ENCODE data around the gene CORIN.
"Not testable (repeated sequence)": the region's sequence is repeated elsewhere in the genome, so short reads cannot be mapped to it uniquely, and the experiment has no call there.

CORIN gene

DNA sequence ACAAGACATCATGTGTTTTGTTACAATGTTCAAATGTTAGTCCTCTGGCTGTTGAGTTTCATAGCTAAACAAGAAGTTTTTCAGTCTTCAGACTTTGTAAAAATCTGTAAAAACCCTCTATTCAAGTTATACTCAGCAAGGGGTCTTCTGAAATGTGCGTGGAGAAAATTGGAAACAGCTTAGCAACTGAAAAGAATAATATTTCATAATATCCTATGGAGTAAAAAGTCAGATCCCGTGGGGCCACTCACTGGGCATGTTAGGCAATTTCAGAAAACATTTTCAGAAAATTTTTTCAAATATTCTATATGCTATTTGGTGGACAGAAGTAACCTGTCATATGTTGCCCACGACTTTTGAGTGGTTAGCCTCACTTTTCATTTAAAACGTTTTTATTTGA lies 118.3 kb downstream of the CORIN start:
- DNase-seq, result no peak

GRCh38 chr4:47718696-47719095 lies 119.2 kb downstream of the CORIN start:
- DNase-seq, result no peak

DNA sequence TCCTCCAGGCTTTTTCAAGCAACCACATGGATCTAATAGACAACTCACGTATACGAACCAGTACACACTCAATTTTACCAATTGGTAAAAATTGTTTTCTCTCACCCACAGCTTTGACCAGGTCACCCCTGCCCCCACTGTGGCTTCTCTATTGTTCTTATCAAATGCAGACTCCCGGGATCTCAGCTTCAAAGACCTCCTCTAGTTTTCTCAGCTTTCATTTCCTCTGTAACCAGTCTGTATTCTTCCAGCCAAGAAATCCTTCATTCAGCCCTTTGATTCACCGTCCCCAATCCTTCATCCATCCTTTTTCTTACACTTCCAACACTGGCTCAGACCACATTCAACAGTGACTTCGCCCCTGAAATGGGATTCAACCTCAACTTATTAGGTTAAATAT lies 120.7 kb downstream of the CORIN start:
- DNase-seq, result no peak

DNA sequence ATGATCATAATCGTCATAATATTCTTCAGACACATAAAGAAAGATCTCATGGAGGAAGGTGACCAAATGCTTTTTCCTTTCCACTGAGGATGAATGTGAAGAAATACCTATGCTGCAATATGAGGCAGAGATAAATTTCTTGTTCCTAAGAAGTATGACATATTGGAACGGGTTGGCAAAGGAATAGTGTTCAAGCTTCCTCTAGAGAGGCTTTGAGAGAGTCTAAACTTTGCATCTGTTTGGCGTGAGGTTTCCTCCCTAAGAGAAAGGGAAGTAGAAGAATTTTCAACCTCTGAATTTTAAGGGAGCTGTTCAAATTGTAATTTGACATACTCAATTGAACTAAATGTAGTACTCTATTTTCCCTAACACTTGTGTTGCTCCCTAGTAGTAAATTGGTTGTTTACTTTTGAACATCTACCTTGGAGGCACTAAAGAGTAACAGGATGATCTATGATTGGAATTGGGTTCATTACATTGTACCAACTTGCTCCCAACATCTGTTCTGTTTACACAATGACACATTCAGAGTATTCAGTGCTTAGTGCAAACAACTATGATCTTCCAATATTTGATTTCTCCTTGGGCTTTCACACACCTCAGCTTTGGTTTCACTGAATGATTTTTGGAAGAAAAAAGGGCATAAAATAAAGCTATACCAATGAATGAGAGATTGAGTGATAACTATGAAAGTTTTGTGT lies 122.0 kb downstream of the CORIN start:
- no peak for DNase-seq

- no peak for DNase-seq
Observed at GRCh38 chr4:47714269-47714668, 123.6 kb downstream of the CORIN start.

- no peak for DNase-seq
Observed at GRCh38 chr4:47713129-47713834, 124.6 kb downstream of the CORIN start.

DNA sequence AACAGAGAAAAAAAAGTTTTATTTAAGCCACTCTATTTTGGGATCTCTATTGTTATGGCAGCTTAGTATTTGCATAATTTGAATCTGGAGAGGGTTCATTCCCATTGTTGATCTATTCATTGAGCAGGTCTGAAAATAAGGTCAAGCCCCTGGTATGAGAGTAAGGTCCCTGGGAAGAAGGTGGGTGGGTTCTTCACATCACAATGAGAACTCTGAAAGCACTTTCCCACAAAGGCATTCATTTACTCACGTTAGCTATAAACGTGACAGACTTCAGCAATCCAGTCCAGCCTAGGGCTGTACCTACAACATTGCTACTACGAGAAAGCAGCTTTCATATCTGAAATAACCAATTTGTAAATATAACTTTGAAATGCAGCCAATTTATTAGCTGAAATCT lies 126.2 kb downstream of the CORIN start:
- DNase-seq, result no peak

DNA sequence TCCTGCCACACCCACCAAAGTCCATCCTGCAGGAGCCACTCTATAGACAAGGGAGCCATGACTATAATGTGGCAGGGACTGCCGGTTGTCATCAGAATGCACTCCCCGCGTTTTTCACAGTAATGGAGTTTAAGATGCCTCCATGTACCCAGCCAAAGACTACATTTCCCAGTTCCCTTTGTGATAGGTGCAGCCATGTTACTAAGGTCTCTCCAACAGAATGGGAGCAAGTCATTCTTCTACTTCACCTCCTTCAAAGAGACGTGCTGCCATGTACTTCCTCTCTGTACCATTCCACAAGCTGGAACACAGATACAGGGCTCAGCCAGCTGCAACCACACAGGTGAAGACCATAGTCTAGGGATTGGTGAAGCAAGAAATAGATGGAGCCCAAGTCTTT lies 126.7 kb downstream of the CORIN start:
- DNase-seq, result no peak

DNA sequence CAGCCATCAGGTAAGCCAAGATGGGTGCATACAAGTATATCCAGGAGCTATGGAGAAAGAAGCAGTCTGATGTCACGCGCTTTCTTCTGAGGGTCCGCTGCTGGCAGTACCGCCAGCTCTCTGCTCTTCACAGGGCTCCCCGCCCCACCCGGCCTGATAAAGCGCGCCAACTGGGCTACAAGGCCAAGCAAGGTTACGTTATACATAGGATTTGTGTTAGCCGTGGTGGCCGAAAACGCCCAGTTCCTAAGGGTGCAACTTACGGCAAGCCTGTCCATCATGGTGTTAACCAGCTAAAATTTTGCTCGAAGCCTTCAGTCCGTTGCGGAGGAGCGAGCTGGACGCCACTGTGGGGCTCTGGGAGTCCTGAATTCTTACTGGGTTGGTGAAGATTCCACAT lies 131.5 kb downstream of the CORIN start:
- not testable (repeated sequence) for DNase-seq

GRCh38 chr4:47705326-47705981 lies 132.4 kb downstream of the CORIN start:
- peak; percentile 9 for DNase-seq

DNA sequence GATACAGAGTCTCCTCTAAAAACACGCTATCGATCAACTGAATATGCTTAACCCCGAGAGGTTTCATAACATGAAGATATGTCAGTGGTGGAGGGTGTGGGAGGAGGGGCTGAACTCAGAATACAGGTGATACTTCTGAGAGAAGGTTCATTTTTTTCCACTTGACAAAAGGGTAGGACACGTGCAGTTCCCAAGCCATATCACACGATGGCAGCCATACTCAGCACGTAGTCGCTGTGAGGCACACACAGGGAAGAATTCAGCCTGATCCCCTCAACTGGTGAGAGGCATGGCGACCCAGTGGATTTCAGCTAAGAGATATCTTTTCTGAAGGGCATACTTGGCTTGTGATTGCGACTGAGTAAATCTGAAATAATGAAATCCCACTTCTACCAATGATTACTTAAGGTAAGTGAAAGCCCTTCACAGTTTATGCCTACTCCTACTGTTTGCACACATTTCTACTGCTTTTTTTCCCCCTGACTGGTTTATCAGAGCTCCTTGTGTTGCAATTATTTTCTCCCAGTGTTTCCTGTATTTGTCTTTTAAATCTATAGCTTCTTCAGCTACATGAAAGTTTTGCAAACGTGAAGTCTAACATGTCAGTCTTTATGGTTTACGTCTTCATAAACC lies 133.1 kb downstream of the CORIN start:
- peak; percentile 58 for DNase-seq

DNA sequence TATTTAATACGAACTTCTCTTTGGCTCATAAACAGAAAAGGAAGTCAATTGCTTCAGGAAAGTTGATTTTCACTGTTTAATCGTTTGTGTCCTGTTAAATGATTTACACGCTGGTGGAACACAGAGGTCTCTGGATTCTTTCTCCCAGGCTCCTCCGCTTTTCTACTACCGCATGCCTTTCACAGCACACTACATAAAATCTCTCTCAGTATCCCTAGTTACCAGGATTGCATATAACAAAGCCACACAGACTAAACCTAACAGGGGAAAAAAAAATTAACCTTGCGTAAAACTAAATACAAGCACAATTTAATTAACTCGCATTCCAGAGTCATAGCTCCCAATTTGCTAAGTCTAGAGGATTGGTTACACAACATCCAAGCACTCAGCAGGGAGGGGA lies 133.9 kb downstream of the CORIN start:
- DNase-seq, result no peak

- no peak for DNase-seq
Observed at GRCh38 chr4:47703008-47703407, 134.9 kb downstream of the CORIN start.

DNA sequence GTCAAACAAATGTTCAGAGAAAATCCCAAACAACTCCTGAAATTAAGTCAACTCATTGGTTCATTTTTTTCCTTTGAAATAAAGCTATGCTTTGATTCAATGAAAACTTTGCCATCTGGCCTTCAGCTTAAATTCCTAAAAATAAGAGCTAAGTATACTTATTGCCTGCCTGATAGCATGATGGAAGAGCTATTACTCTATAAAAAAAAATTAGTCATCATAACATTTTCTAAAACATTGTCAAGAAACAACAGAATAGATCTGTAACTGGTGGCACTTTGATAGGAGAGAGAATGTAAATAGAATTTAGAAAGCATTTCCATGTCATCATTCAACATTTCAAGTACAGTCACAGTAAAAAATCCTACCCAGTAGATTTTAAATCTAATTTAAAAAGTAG lies 136.6 kb downstream of the CORIN start:
- no peak for DNase-seq

- no peak for DNase-seq
Observed at GRCh38 chr4:47698837-47699236, 139.0 kb downstream of the CORIN start.

- DNase-seq, result no peak
Observed at GRCh38 chr4:47696823-47697222, 141.0 kb downstream of the CORIN start.

DNA sequence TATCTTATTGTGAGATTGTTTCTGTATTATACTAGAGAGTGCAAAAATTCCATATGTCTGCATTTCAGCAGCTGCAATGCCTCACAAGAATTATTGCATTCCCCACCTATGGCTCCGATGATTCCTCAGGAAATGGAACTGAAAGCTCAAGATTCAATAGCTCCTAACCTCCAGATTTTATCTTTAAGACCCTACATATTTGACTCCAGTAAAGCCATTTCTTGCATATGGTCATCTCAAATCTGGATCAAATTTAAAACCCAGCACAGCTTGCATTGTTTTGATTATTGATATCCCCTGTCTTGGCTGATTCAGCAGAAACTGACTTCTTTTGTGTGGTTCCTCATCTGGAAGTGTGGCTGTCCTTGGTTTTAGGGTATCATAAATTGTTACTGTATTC lies 142.6 kb downstream of the CORIN start:
- DNase-seq, result no peak

DNA sequence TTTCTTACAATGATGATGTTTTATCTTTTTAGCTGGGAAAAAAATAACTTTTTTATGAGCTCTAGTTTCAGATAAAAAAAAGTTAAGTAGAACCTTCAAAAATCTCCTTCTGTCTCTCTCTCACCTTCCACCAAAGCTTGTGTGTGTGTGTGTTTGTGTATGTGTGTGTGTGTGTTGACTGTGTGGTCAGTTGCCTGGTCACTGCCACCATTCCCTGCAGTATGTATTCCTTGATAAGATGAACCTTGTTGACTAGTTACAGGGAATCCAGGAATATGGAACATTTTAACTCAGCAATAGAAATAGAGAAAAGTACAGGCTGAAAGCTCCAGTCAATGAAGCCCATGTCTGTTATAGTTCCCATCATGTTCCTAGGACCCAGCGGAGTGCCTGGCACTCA lies 143.5 kb downstream of the CORIN start:
- DNase-seq, result no peak

GRCh38 chr4:47692691-47693090 lies 145.2 kb downstream of the CORIN start:
- DNase-seq, result no peak

- DNase-seq, result not testable (repeated sequence)
Observed at GRCh38 chr4:47691757-47692383, 146.0 kb downstream of the CORIN start.

- DNase-seq, result no peak
Observed at GRCh38 chr4:47690611-47691010, 147.3 kb downstream of the CORIN start.

DNA sequence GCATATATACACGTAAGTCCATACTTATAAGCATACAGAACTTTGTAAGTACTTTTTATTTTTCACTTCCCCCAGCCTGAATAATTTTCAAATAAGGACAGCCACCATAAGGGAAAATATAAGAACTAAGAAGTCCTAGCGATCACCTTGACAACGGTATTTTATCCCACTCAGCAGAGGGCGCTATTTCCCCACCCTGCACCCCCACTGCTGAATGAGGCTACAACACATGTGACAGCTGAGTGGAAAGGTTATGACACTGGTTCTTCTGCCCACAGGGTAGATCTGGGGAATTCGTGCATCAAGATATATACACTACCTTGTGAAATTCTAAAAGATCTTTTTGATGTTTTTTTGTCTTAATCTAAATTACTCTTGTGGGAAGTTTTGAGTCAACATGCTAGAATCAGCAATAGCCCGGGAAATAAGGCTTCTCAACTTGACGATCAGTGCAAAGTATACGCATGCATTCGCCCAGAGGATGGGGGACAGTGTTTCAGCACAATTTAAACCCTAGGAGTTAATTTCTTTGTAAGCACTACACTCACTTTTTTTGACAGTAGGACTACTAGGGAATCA lies 151.5 kb downstream of the CORIN start:
- peak; percentile 7 for DNase-seq

GRCh38 chr4:47675806-47676205 lies 162.1 kb downstream of the CORIN start:
- no peak for DNase-seq
